Measurements from ENCODE around the gene HPGDS. TPM values are rescaled to one million over a fixed set of nuclear protein-coding genes. Genes with fewer than 3 reads are reported as not detected.

Gene HPGDS
- total and polyA plus RNA-seq, 2 donors (not counting 1 experiment from before 2014, with no cell fraction given) = not detected

- ChIA-PET POLR2A (no interaction called here), CTCF (no interaction called here)
- no peaks in the 10 kb centered on the region for H3K4me1 Mint-ChIP-seq
- H3K79me2 ChIP-seq (ENCODE audit: control insufficient read depth, insufficient read depth, low read length) = no peaks in the 10 kb centered on the region
- no peaks in the 10 kb centered on the region for H3K36me3 ChIP-seq (replicated peaks in 1 of 2; ENCODE audit: control extremely low read depth in 1 of 2, control insufficient read depth in 1 of 2, extremely low read depth in 1 of 2, insufficient read depth in 2 of 2, low read length in 1 of 2)
- WGBS (ENCODE audit: insufficient coverage) = no CpG with 5 or more reads among the region's 1 CpG
- ATAC-seq (ENCODE audit: low read depth) (no peak), DNase-seq (no peak)
- H3K4me3 Mint-ChIP-seq = no peak overlapping the region
- no peaks in the 10 kb centered on the region for H3K4me1 ChIP-seq (ENCODE audit: control insufficient read depth in 2 of 2, insufficient read depth in 2 of 2, low read length in 2 of 2)
- H3K27ac Mint-ChIP-seq = no peak overlapping the region
- no peak overlapping the region for H3K4me3 ChIP-seq (ENCODE audit: control extremely low read depth in 1 of 5, extremely low read depth in 1 of 5, insufficient read depth in 1 of 5, low read depth in 2 of 5, low read length in 4 of 5)
- H4K20me1 ChIP-seq (ENCODE audit: control insufficient read depth, insufficient read depth, low read length, poor library complexity, severe bottlenecking) = no peaks in the 10 kb centered on the region
- no peak overlapping the region for H3K4me2 ChIP-seq (replicated peaks; ENCODE audit: low read depth, low read length, poor library complexity, severe bottlenecking)
- intact Hi-C loops (cut with micrococcal nuclease) = no loop called here
- H3K27me3 Mint-ChIP-seq = peaks cover 27% of the 10 kb centered on the region
- H3K9me3 Mint-ChIP-seq (ENCODE audit: insufficient read depth) = no peaks in the 10 kb centered on the region
- H3K27ac ChIP-seq (ENCODE audit: low read length in 2 of 2) = no peak overlapping the region
- no peak overlapping the region for H3K9ac ChIP-seq (ENCODE audit: low read length)
- H2AFZ ChIP-seq (ENCODE audit: insufficient read depth, low read depth, low read length, poor library complexity, severe bottlenecking) = no peak overlapping the region
- TF ChIP-seq, protein P1, sequence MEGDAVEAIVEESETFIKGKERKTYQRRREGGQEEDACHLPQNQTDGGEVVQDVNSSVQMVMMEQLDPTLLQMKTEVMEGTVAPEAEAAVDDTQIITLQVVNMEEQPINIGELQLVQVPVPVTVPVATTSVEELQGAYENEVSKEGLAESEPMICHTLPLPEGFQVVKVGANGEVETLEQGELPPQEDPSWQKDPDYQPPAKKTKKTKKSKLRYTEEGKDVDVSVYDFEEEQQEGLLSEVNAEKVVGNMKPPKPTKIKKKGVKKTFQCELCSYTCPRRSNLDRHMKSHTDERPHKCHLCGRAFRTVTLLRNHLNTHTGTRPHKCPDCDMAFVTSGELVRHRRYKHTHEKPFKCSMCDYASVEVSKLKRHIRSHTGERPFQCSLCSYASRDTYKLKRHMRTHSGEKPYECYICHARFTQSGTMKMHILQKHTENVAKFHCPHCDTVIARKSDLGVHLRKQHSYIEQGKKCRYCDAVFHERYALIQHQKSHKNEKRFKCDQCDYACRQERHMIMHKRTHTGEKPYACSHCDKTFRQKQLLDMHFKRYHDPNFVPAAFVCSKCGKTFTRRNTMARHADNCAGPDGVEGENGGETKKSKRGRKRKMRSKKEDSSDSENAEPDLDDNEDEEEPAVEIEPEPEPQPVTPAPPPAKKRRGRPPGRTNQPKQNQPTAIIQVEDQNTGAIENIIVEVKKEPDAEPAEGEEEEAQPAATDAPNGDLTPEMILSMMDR (IDR thresholded peaks at IDR 0.05) = no peak
- TF ChIP-seq EZH2 (IDR thresholded peaks at IDR 0.05; ENCODE audit: borderline replicate concordance, insufficient read depth, low read depth, low read length, poor library complexity, severe bottlenecking) = no peak
- no peaks in the 10 kb centered on the region for H3K9me3 ChIP-seq (ENCODE audit: control extremely low read depth in 1 of 3, control insufficient read depth in 2 of 3, insufficient read depth in 1 of 3, low read length in 2 of 3)
- H3K27me3 ChIP-seq (replicated peaks in 1 of 4; ENCODE audit: control extremely low read depth in 1 of 4, control insufficient read depth in 3 of 4, insufficient read depth in 4 of 4, low read length in 3 of 4) = peaks cover 0 to 10% (median 0%) of the 10 kb centered on the region in 4 experiments
Measured at GRCh38 chr4:94351319-94351718, 8.7 kb upstream of the HPGDS start.

GRCh38 chr4:94350095-94350494 lies 7.5 kb upstream of the HPGDS start:
- no peaks in the 10 kb centered on the region for H3K36me3 ChIP-seq (replicated peaks in 1 of 2; ENCODE audit: control extremely low read depth in 1 of 2, control insufficient read depth in 1 of 2, extremely low read depth in 1 of 2, insufficient read depth in 2 of 2, low read length in 1 of 2)
- H3K9ac ChIP-seq (ENCODE audit: low read length) = no peak overlapping the region
- CTCF ChIA-PET = no interaction called here
- Mint-ChIP-seq H3K27me3 (peaks cover 27% of the 10 kb centered on the region), H3K4me3 (no peak overlapping the region), H3K27ac (no peak overlapping the region), H3K4me1 (peaks cover 2% of the 10 kb centered on the region), H3K9me3 (ENCODE audit: insufficient read depth) (no peaks in the 10 kb centered on the region)
- WGBS (ENCODE audit: insufficient coverage) = 83% methylated on average over 1 of the region's 8 CpGs
- intact Hi-C loops (cut with micrococcal nuclease) = no loop called here
- peaks cover 0 to 10% (median 0%) of the 10 kb centered on the region in 4 experiments for H3K27me3 ChIP-seq (replicated peaks in 1 of 4; ENCODE audit: control extremely low read depth in 1 of 4, control insufficient read depth in 3 of 4, insufficient read depth in 4 of 4, low read length in 3 of 4)
- no peaks in the 10 kb centered on the region for H3K4me1 ChIP-seq (ENCODE audit: control insufficient read depth in 2 of 2, insufficient read depth in 2 of 2, low read length in 2 of 2)
- no peaks in the 10 kb centered on the region for H4K20me1 ChIP-seq (ENCODE audit: control insufficient read depth, insufficient read depth, low read length, poor library complexity, severe bottlenecking)
- no peak overlapping the region for H2AFZ ChIP-seq (ENCODE audit: insufficient read depth, low read depth, low read length, poor library complexity, severe bottlenecking)
- no peak overlapping the region for H3K4me2 ChIP-seq (replicated peaks; ENCODE audit: low read depth, low read length, poor library complexity, severe bottlenecking)
- no peak for ATAC-seq (ENCODE audit: low read depth)
- DNase-seq = no peak
- H3K27ac ChIP-seq (ENCODE audit: low read length in 2 of 2) = no peak overlapping the region
- H3K9me3 ChIP-seq (ENCODE audit: control extremely low read depth in 1 of 3, control insufficient read depth in 2 of 3, insufficient read depth in 1 of 3, low read length in 2 of 3) = no peaks in the 10 kb centered on the region
- no peaks in the 10 kb centered on the region for H3K79me2 ChIP-seq (ENCODE audit: control insufficient read depth, insufficient read depth, low read length)
- TF ChIP-seq, protein P1 (IDR thresholded peaks at IDR 0.05) = no peak
- TF ChIP-seq EZH2 (IDR thresholded peaks at IDR 0.05; ENCODE audit: borderline replicate concordance, insufficient read depth, low read depth, low read length, poor library complexity, severe bottlenecking) = no peak
- H3K4me3 ChIP-seq (ENCODE audit: control extremely low read depth in 1 of 5, extremely low read depth in 1 of 5, insufficient read depth in 1 of 5, low read depth in 2 of 5, low read length in 4 of 5) = no peak overlapping the region
- POLR2A ChIA-PET = no interaction called here

Measured in B cell (primary cell).